Stimulated activated naive CD8-positive, alpha-beta T cell treated with anti-CD3 and anti-CD28 coated beads, Interleukin-15, Interleukin-2, amounts not matched to agents 100 ng/mL and 50 ng/mL, for 24 hours (primary cell): ENCODE data around the gene MYBBP1A.

Experiments used
- H3K27ac Mint-ChIP-seq: one replicate; pipeline ENCODE4 v1.8.0; 2021; ENCODE audit warnings: mild to moderate bottlenecking, mixed read lengths
- H3K27me3 Mint-ChIP-seq: one replicate; pipeline ENCODE4 v1.8.0; 2021; ENCODE audit warnings: mixed read lengths
- H3K36me3 Mint-ChIP-seq: one replicate; pipeline ENCODE4 v1.8.0; 2021; ENCODE audit warnings: low read depth, mixed read lengths
- H3K4me1 Mint-ChIP-seq: one replicate; pipeline ENCODE4 v1.8.0; 2021; ENCODE audit warnings: low read depth, mixed read lengths
- H3K4me3 Mint-ChIP-seq: one replicate; pipeline ENCODE4 v1.8.0; 2021; ENCODE audit warnings: mild to moderate bottlenecking, mixed read lengths
- H3K9me3 Mint-ChIP-seq: one replicate; pipeline ENCODE4 v1.8.0; 2021; ENCODE audit warnings: mixed read lengths

MYBBP1A gene

GRCh38 chr17:4520060-4520893, 34.9 kb downstream of the MYBBP1A start:
- no peaks in the 10 kb centered on the region for H3K27me3 Mint-ChIP-seq
- no peak overlapping the region for H3K27ac Mint-ChIP-seq
- no peaks in the 10 kb centered on the region for H3K9me3 Mint-ChIP-seq
- no peaks in the 10 kb centered on the region for H3K4me1 Mint-ChIP-seq
- no peaks in the 10 kb centered on the region for H3K36me3 Mint-ChIP-seq
- no peak overlapping the region for H3K4me3 Mint-ChIP-seq

GRCh38 chr17:4519361-4519788, 35.8 kb downstream of the MYBBP1A start:
- Mint-ChIP-seq H3K36me3 (no peaks in the 10 kb centered on the region), H3K27me3 (no peaks in the 10 kb centered on the region), H3K4me3 (no peak overlapping the region), H3K9me3 (no peaks in the 10 kb centered on the region), H3K4me1 (no peaks in the 10 kb centered on the region), H3K27ac (no peak overlapping the region)

- Mint-ChIP-seq H3K9me3 (no peaks in the 10 kb centered on the region), H3K36me3 (no peaks in the 10 kb centered on the region), H3K4me3 (no peak overlapping the region), H3K4me1 (no peaks in the 10 kb centered on the region), H3K27ac (no peak overlapping the region), H3K27me3 (no peaks in the 10 kb centered on the region)
These were observed 36.3 kb downstream of the MYBBP1A start for GRCh38 chr17:4518901-4519300.

GRCh38 chr17:4516735-4517134, 38.4 kb downstream of the MYBBP1A start:
- Mint-ChIP-seq H3K27ac (no peak overlapping the region), H3K4me3 (no peak overlapping the region), H3K9me3 (no peaks in the 10 kb centered on the region), H3K36me3 (no peaks in the 10 kb centered on the region), H3K27me3 (no peaks in the 10 kb centered on the region), H3K4me1 (no peaks in the 10 kb centered on the region)

GRCh38 chr17:4515501-4515900, 39.7 kb downstream of the MYBBP1A start:
- no peaks in the 10 kb centered on the region for H3K27me3 Mint-ChIP-seq
- no peak overlapping the region for H3K4me3 Mint-ChIP-seq
- H3K27ac Mint-ChIP-seq: no peak overlapping the region
- no peaks in the 10 kb centered on the region for H3K36me3 Mint-ChIP-seq
- H3K9me3 Mint-ChIP-seq: no peaks in the 10 kb centered on the region
- no peaks in the 10 kb centered on the region for H3K4me1 Mint-ChIP-seq

GRCh38 chr17:4514779-4515178, 40.4 kb downstream of the MYBBP1A start:
- no peaks in the 10 kb centered on the region for H3K9me3 Mint-ChIP-seq
- no peaks in the 10 kb centered on the region for H3K36me3 Mint-ChIP-seq
- H3K27me3 Mint-ChIP-seq: no peaks in the 10 kb centered on the region
- no peak overlapping the region for H3K27ac Mint-ChIP-seq
- H3K4me3 Mint-ChIP-seq: no peak overlapping the region
- H3K4me1 Mint-ChIP-seq: peaks cover 2% of the 10 kb centered on the region

- peaks cover 8% of the 10 kb centered on the region for H3K4me1 Mint-ChIP-seq
- no peaks in the 10 kb centered on the region for H3K27me3 Mint-ChIP-seq
- no peak overlapping the region for H3K27ac Mint-ChIP-seq
- no peaks in the 10 kb centered on the region for H3K36me3 Mint-ChIP-seq
- no peaks in the 10 kb centered on the region for H3K9me3 Mint-ChIP-seq
- no peak overlapping the region for H3K4me3 Mint-ChIP-seq
These were observed 41.0 kb downstream of the MYBBP1A start for GRCh38 chr17:4514206-4514605.

- H3K4me1 Mint-ChIP-seq: peaks cover 16% of the 10 kb centered on the region
- no peaks in the 10 kb centered on the region for H3K9me3 Mint-ChIP-seq
- no peak overlapping the region for H3K27ac Mint-ChIP-seq
- no peaks in the 10 kb centered on the region for H3K27me3 Mint-ChIP-seq
- H3K4me3 Mint-ChIP-seq: no peak overlapping the region
- H3K36me3 Mint-ChIP-seq: no peaks in the 10 kb centered on the region
These were observed 41.8 kb downstream of the MYBBP1A start for GRCh38 chr17:4513113-4514032.

- no peaks in the 10 kb centered on the region for H3K36me3 Mint-ChIP-seq
- no peak overlapping the region for H3K27ac Mint-ChIP-seq
- peaks cover 19% of the 10 kb centered on the region for H3K4me1 Mint-ChIP-seq
- H3K9me3 Mint-ChIP-seq: no peaks in the 10 kb centered on the region
- H3K27me3 Mint-ChIP-seq: no peaks in the 10 kb centered on the region
- no peak overlapping the region for H3K4me3 Mint-ChIP-seq
These were observed 42.8 kb downstream of the MYBBP1A start for GRCh38 chr17:4512156-4513112.

- H3K36me3 Mint-ChIP-seq: no peaks in the 10 kb centered on the region
- no peaks in the 10 kb centered on the region for H3K27me3 Mint-ChIP-seq
- H3K4me3 Mint-ChIP-seq: no peak overlapping the region
- peaks cover 19% of the 10 kb centered on the region for H3K4me1 Mint-ChIP-seq
- H3K9me3 Mint-ChIP-seq: no peaks in the 10 kb centered on the region
- no peak overlapping the region for H3K27ac Mint-ChIP-seq
These were observed 43.8 kb downstream of the MYBBP1A start for GRCh38 chr17:4511199-4511932.

GRCh38 chr17:4510618-4510941, 44.6 kb downstream of the MYBBP1A start:
- Mint-ChIP-seq H3K36me3 (no peaks in the 10 kb centered on the region), H3K4me3 (no peak overlapping the region), H3K27me3 (no peaks in the 10 kb centered on the region), H3K4me1 (peaks cover 19% of the 10 kb centered on the region), H3K27ac (no peak overlapping the region), H3K9me3 (no peaks in the 10 kb centered on the region)

- Mint-ChIP-seq H3K27me3 (no peaks in the 10 kb centered on the region), H3K4me3 (no peak overlapping the region)
These were observed 45.1 kb downstream of the MYBBP1A start for GRCh38 chr17:4509923-4510617.

GRCh38 chr17:4509401-4509800, 45.8 kb downstream of the MYBBP1A start:
- Mint-ChIP-seq H3K9me3 (no peaks in the 10 kb centered on the region), H3K4me3 (no peak overlapping the region), H3K27me3 (no peaks in the 10 kb centered on the region), H3K4me1 (peaks cover 30% of the 10 kb centered on the region), H3K27ac (peak overlapping the region; percentile 67), H3K36me3 (no peaks in the 10 kb centered on the region)

More at GRCh38 chr17:4509923-4510617, 45.1 kb downstream of the MYBBP1A start:
- H3K36me3 Mint-ChIP-seq: no peaks in the 10 kb centered on the region
- H3K9me3 Mint-ChIP-seq: no peaks in the 10 kb centered on the region
- no peak overlapping the region for H3K27ac Mint-ChIP-seq
- peaks cover 24% of the 10 kb centered on the region for H3K4me1 Mint-ChIP-seq
